ENCODE data around the gene VASN. TPM values are rescaled to one million over a fixed set of nuclear protein-coding genes. Genes with fewer than 3 reads are reported as not detected.
A peak's percentile ranks its signal among the peaks of the same experiment; 100 is the strongest.

The VASN gene
- total and polyA plus RNA-seq, 10 of the 15 experiments (the other 5 are each of a cell fraction or from before 2014, with no cell fraction given) = 0.02 to 0.19 (median 0.14) TPM; not detected in 6

- no peak for TF ChIP-seq SMAD1 (IDR thresholded peaks at IDR 0.05; ENCODE audit: low read depth, partially characterized antibody)
- 0 out of 2 replicates have a peak, but pooled peaks have one; percentile 11 for TF ChIP-seq POLR2A (IDR thresholded peaks at IDR 0.05; ENCODE audit: low read depth, low read length)
- TF ChIP-seq EGR1 (IDR thresholded peaks at IDR 0.05; ENCODE audit: borderline replicate concordance in 1 of 2, low read depth in 2 of 2, low read length in 2 of 2) = peak in 1 of 2 experiments; percentile 42; a peak in 1 of 3 replicates
- no peak for TF ChIP-seq KLF5 (IDR thresholded peaks at IDR 0.05; ENCODE audit: partially characterized antibody)
- no peak for TF ChIP-seq RAD51 (IDR thresholded peaks at IDR 0.05)
- TF ChIP-seq, protein P1, sequence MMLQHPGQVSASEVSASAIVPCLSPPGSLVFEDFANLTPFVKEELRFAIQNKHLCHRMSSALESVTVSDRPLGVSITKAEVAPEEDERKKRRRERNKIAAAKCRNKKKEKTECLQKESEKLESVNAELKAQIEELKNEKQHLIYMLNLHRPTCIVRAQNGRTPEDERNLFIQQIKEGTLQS (IDR thresholded peaks at IDR 0.05; ENCODE audit: borderline replicate concordance, extremely low read depth, low read depth, low read length) = no peak
- no peak for TF ChIP-seq RELB (IDR thresholded peaks at IDR 0.05; ENCODE audit: low read depth)
- POLR2A ChIA-PET = interaction anchor here (1.0 kb wide), 1 partner anchor 19 kb away, joined by 6 read pairs; no protein-coding TSS in a partner anchor
- H3K27me3 ChIP-seq (replicated peaks in 1 of 2; ENCODE audit: control insufficient read depth in 2 of 2, insufficient read depth in 2 of 2, low read length in 1 of 2) = no peaks in the 10 kb centered on the region
- SMC1A ChIA-PET (ENCODE audit: uncharacterized antibody, unreplicated experiment) = interaction anchor here (1.0 to 5.7 kb wide), 5 partner anchors 18 to 41 kb away, joined by 3 to 62 read pairs (median 4); no protein-coding TSS in a partner anchor
- no TSS peak for BruUV-seq (replicated peaks)
- H2AFZ ChIP-seq (ENCODE audit: control insufficient read depth, low read depth, low read length) = no peak overlapping the region
- intact Hi-C loops (cut with micrococcal nuclease; ENCODE audit: unreplicated experiment) (loop anchor here (5.0 kb wide), 1 partner anchor 55 kb away; the partner anchor contains the start of gene TFAP4), in situ Hi-C loops (cut with MboI) (no loop called here)
- H3K27ac ChIP-seq (ENCODE audit: control insufficient read depth, insufficient read depth) = no peak overlapping the region
- RAD21 ChIA-PET (ENCODE audit: unreplicated experiment) = interaction anchor here (0.6 to 5.6 kb wide), 5 partner anchors 13 to 73 kb away, joined by 3 to 68 read pairs (median 6); no protein-coding TSS in a partner anchor
- CTCF ChIA-PET = interaction anchor here (0.6 to 12.1 kb wide), 14 partner anchors 10 to 83 kb away, joined by 3 to 145 read pairs (median 4); partner anchors contain the start of gene PAM16
- H3K9me3 ChIP-seq (replicated peaks; ENCODE audit: control insufficient read depth, insufficient read depth, low read length) = no peaks in the 10 kb centered on the region
- no peak overlapping the region for H3K9ac ChIP-seq (ENCODE audit: control insufficient read depth, insufficient read depth, low read length)
- no peaks in the 10 kb centered on the region for H3K79me2 ChIP-seq (ENCODE audit: control insufficient read depth, insufficient read depth, low read length)
- ATAC-seq (peak; percentile 28), DNase-seq (ENCODE audit: low read depth, low spot score) (no peak), FAIRE-seq (no peak)
- H3K4me1 ChIP-seq (ENCODE audit: control insufficient read depth, insufficient read depth, low read length) = peaks cover 7% of the 10 kb centered on the region
- peak overlapping the region; percentile 42 for H3K4me2 ChIP-seq (ENCODE audit: control insufficient read depth, insufficient read depth)
- no peaks in the 10 kb centered on the region for H4K20me1 ChIP-seq (ENCODE audit: control insufficient read depth, insufficient read depth)
- WGBS (ENCODE audit: insufficient coverage, insufficient replicate concordance, low lambda C conversion rate, missing lambda C conversion rate) = 29% methylated on average over 14 of the region's 57 CpGs
- H3K4me3 ChIP-seq = no peak overlapping the region
- no peaks in the 10 kb centered on the region for H3K36me3 ChIP-seq (ENCODE audit: control insufficient read depth in 2 of 2, insufficient read depth in 2 of 2, low read length in 1 of 2)
Measured at GRCh38 chr16:4327386-4328045, 44.1 kb upstream of the VASN start.

Data from GM12878 (cell line).